Bronchial epithelial cell (primary cell): ENCODE measurements around the gene YIF1A. TPM values are rescaled to one million over a fixed set of nuclear protein-coding genes. Genes with fewer than 3 reads are reported as not detected.

Source experiments
- DNase-seq: peaks from one replicate; pipeline ENCODE4 v3.0.0-alpha.2; 2010; ENCODE audit warnings: low read depth
- FAIRE-seq: peaks from 2 replicates; lab custom pipeline; 2011; peaks lifted over from hg19 to GRCh38; lab: Jason Lieb, UNC
- H3K27me3 ChIP-seq: 2 replicates; pipeline ENCODE4 v1.5.1; 2011; ENCODE audit warnings: low read length; ENCODE audit not compliant: control insufficient read depth, insufficient read depth
- H3K36me3 ChIP-seq: 2 replicates; pipeline ENCODE4 v1.5.1; 2011; ENCODE audit warnings: low read length; ENCODE audit not compliant: control insufficient read depth, insufficient read depth
- H3K4me3 ChIP-seq: 2 replicates; pipeline ENCODE4 v1.5.1; 2011; ENCODE audit warnings: mild to moderate bottlenecking, low read depth, low read length, control low read depth
- total RNA-seq: library from RNA; depleted of rRNA; stranded (reverse); fragments of >200 nt; gene quantifications from 2 replicates; pipeline ENCODE4 v1.2.1, GENCODE V29; 2014
- TF ChIP-seq, protein P1 (sequence below): IDR thresholded peaks from 2 replicates; pipeline ENCODE4 v1.5.1; 2011; ENCODE audit warnings: mild to moderate bottlenecking, moderate library complexity, low read length, control low read depth, inconsistent platforms; ENCODE audit not compliant: insufficient read depth, severe bottlenecking

Gene YIF1A
- total RNA-seq, 1 donor from 2014 or later: 231 TPM

DNA sequence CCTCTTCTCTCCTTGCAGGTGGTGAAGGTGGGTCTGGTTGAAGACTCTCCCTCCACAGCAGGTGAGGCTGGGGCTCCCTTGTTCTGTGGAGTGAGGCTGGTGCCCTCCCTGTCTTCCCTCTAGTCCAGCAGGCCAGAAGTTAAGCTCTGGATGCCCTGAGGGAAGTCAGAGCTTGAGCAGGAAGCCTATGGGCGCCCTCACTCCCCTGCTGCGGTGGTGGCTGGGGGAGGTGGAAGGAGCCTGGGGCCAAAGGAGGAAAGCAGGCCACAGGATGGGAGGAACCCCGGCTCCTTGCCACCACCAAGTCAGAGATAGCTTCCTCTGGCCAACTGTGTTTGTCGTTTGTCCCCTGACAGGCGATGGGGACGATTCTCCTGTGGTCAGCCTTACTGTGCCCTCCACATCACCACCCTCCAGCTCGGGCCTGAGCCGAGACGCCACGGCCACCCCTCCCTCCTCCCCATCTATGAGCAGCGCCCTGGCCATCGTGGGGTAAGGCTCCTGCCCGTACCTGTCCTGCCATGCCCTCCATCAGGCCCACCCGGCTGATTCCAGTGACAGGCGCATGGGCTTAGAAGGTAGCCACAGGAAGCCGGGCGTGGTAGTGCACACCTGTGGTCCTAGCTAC, 50.0 kb downstream of the YIF1A start:
- DNase-seq: no peak
- H3K36me3 ChIP-seq: peaks cover 34% of the 10 kb centered on the region
- FAIRE-seq: peak; percentile 79
- H3K27me3 ChIP-seq: no peaks in the 10 kb centered on the region
- no peak overlapping the region for H3K4me3 ChIP-seq
- TF ChIP-seq, protein P1, sequence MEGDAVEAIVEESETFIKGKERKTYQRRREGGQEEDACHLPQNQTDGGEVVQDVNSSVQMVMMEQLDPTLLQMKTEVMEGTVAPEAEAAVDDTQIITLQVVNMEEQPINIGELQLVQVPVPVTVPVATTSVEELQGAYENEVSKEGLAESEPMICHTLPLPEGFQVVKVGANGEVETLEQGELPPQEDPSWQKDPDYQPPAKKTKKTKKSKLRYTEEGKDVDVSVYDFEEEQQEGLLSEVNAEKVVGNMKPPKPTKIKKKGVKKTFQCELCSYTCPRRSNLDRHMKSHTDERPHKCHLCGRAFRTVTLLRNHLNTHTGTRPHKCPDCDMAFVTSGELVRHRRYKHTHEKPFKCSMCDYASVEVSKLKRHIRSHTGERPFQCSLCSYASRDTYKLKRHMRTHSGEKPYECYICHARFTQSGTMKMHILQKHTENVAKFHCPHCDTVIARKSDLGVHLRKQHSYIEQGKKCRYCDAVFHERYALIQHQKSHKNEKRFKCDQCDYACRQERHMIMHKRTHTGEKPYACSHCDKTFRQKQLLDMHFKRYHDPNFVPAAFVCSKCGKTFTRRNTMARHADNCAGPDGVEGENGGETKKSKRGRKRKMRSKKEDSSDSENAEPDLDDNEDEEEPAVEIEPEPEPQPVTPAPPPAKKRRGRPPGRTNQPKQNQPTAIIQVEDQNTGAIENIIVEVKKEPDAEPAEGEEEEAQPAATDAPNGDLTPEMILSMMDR: no peak

DNA sequence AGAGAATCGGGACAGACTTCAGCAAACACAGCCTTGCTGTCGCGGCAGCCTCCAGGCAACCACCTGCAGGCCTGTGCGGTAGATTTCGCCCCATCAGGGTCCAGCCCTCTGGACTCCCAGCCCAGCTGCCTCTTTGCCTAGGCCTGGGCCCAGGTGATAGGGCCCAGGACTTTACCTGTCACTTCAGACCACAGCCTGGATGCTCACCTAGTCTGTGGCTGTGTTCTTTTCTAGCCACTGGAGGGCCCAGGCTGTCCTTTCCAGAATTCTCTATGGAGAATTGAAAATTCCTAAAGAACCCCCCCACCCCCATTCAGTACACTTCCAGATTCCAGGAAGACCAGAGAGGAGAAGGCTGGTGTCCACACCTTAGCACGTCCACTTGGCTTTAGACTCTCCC, 51.1 kb downstream of the YIF1A start:
- no peak for FAIRE-seq

DNA sequence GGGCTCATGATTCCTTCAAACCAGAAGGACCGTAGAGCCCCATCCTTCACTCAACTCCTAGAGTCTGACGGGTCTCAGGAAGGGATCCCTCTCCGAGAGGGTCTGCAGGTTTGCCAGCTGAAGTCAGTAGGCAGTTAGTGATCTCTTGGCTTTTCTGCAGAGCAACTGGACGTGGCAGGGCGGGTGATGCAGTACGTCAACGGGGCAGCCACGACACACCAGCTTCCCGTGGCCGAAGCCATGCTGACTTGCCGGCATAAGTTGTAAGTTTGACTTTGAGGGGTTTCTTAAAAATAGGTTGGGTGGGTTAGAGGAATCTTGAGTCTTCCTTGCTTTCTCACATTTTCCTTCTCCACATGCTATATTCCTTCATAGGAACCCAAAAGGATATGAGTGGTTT, 53.8 kb downstream of the YIF1A start:
- H3K4me3 ChIP-seq: no peak overlapping the region
- FAIRE-seq: no peak
- DNase-seq: no peak
- peaks cover 34% of the 10 kb centered on the region for H3K36me3 ChIP-seq
- TF ChIP-seq, protein P1: no peak
- no peaks in the 10 kb centered on the region for H3K27me3 ChIP-seq

More for the DNA sequence above, 51.1 kb downstream of the YIF1A start:
- Histone ChIP-seq H3K4me3 (no peak overlapping the region), H3K36me3 (peaks cover 36% of the 10 kb centered on the region), H3K27me3 (no peaks in the 10 kb centered on the region)
- no peak for DNase-seq
- TF ChIP-seq, protein P1: no peak

Other genes with a start within 250 kb of the YIF1A start
- not detected in 2 replicates for gene GAL3ST3, start 240.0 kb downstream of the YIF1A start, total RNA-seq
- 88.2 and 91.0 TPM in 2 replicates for gene SF3B2, start 236.8 kb downstream of the YIF1A start, total RNA-seq
- 6.8 and 7.0 TPM in 2 replicates for gene PACS1, start 218.9 kb downstream of the YIF1A start, total RNA-seq
- 25.8 and 32.5 TPM in 2 replicates for gene KLC2, start 31.4 kb downstream of the YIF1A start, total RNA-seq
- gene RAB1B, start 20.5 kb downstream of the YIF1A start, total RNA-seq: 54.5 and 68.0 TPM in 2 replicates
- not detected in 2 replicates for gene CNIH2, start 11.0 kb downstream of the YIF1A start, total RNA-seq
- gene TMEM151A, start 2.8 kb upstream of the YIF1A start, total RNA-seq: not detected in 2 replicates
- under 0.01 TPM in 2 replicates for gene CD248, start 27.9 kb upstream of the YIF1A start, total RNA-seq
- 19.0 and 19.7 TPM in 2 replicates for gene RIN1, start 47.3 kb upstream of the YIF1A start, total RNA-seq
- gene BRMS1, start 56.0 kb upstream of the YIF1A start, total RNA-seq: 67.6 and 81.6 TPM in 2 replicates
- 7.7 and 10.8 TPM in 2 replicates for gene B4GAT1, start 58.5 kb upstream of the YIF1A start, total RNA-seq
- 1.9 and 2.1 TPM in 2 replicates for gene SLC29A2, start 82.6 kb upstream of the YIF1A start, total RNA-seq
- gene NPAS4, start 131.9 kb upstream of the YIF1A start, total RNA-seq: not detected in 2 replicates
- 38.5 and 43.7 TPM in 2 replicates for gene MRPL11, start 149.7 kb upstream of the YIF1A start, total RNA-seq
- gene PELI3, start 177.8 kb upstream of the YIF1A start, total RNA-seq: 10.4 and 11.6 TPM in 2 replicates
- gene DPP3, start 191.3 kb upstream of the YIF1A start, total RNA-seq: 45.0 and 70.0 TPM in 2 replicates
- gene BBS1, start 221.5 kb upstream of the YIF1A start, total RNA-seq: 8.2 and 9.5 TPM in 2 replicates